GM12891 (cell line): Measurements from ENCODE around the gene HAUS3.

Source experiments
- POLR2A ChIP-seq: IDR thresholded peaks from 2 replicates; pipeline ENCODE4 v1.6.1; 2011; ENCODE audit warnings: low read depth, low read length, control low read depth
- POLR2AphosphoS5 ChIP-seq: IDR thresholded peaks from 2 replicates; pipeline ENCODE4 v1.6.1; 2011; ENCODE audit warnings: low read depth, low read length, control low read depth
- SPI1 ChIP-seq: IDR thresholded peaks from 2 replicates; pipeline ENCODE4 v1.6.1; 2011; ENCODE audit warnings: low read depth, low read length, control low read depth

GRCh38 chr4:2284934-2285612 lies 43.2 kb upstream of the HAUS3 start:
- TF ChIP-seq SPI1: no peak
- TF ChIP-seq POLR2A: no peak
- no peak for TF ChIP-seq POLR2AphosphoS5
